ENCODE results near the gene TMCC3.
"Not testable (repeated sequence)": the region's sequence is repeated elsewhere in the genome, so short reads cannot be mapped to it uniquely, and the experiment has no call there.

The TMCC3 gene

GRCh38 chr12:94650143-94651056 is at the start of gene TMCC3:
TSS of gene TMCC3 (minus strand) at chr12:94650557. CDS start at chr12:94650430, 127 bp downstream.
- DNase-seq (ENCODE audit: low spot score in 2 of 2) = no peak
- H3K27me3 Mint-ChIP-seq = peaks cover 20% of the 10 kb centered on the region
- peaks cover 32% of the 10 kb centered on the region for H3K4me1 Mint-ChIP-seq

GRCh38 chr12:94699801-94700200 is 49.4 kb upstream of the TMCC3 start:
- H3K4me1 Mint-ChIP-seq = peaks cover 7% of the 10 kb centered on the region
- H3K27me3 Mint-ChIP-seq = no peaks in the 10 kb centered on the region
- H3K4me3 Mint-ChIP-seq = no peak overlapping the region
- H3K9me3 Mint-ChIP-seq = no peaks in the 10 kb centered on the region
- no peaks in the 10 kb centered on the region for H3K36me3 Mint-ChIP-seq (ENCODE audit: insufficient read depth)
- no peak overlapping the region for H3K27ac Mint-ChIP-seq (ENCODE audit: low read depth)
- DNase-seq (ENCODE audit: low spot score in 2 of 2) (no peak), ATAC-seq (replicated peaks; ENCODE audit: extremely low read depth, poor library complexity, severe bottlenecking) (no peak)

More at GRCh38 chr12:94650143-94651056, at the start of gene TMCC3:
- peak; percentile 86 for ATAC-seq (replicated peaks; ENCODE audit: extremely low read depth, poor library complexity, severe bottlenecking)
- Mint-ChIP-seq H3K36me3 (ENCODE audit: insufficient read depth) (peaks cover 5% of the 10 kb centered on the region), H3K4me3 (peak within 1 kb of the TSS; percentile 90), H3K9me3 (no peaks in the 10 kb centered on the region), H3K27ac (ENCODE audit: low read depth) (peak within 1 kb of the TSS; percentile 45)

- ATAC-seq (replicated peaks; ENCODE audit: extremely low read depth, poor library complexity, severe bottlenecking) = no peak
- Mint-ChIP-seq H3K36me3 (ENCODE audit: insufficient read depth) (no peaks in the 10 kb centered on the region), H3K9me3 (no peaks in the 10 kb centered on the region), H3K4me3 (no peak overlapping the region), H3K4me1 (no peaks in the 10 kb centered on the region), H3K27ac (ENCODE audit: low read depth) (no peak overlapping the region), H3K27me3 (no peaks in the 10 kb centered on the region)
- no peak for DNase-seq (ENCODE audit: low spot score in 2 of 2)
These were observed 48.2 kb upstream of the TMCC3 start for GRCh38 chr12:94698578-94698977.

- Mint-ChIP-seq H3K9me3 (no peaks in the 10 kb centered on the region), H3K27me3 (no peaks in the 10 kb centered on the region), H3K4me1 (no peaks in the 10 kb centered on the region), H3K36me3 (ENCODE audit: insufficient read depth) (no peaks in the 10 kb centered on the region), H3K27ac (ENCODE audit: low read depth) (no peak overlapping the region), H3K4me3 (no peak overlapping the region)
- ATAC-seq (replicated peaks; ENCODE audit: extremely low read depth, poor library complexity, severe bottlenecking) (no peak), DNase-seq (ENCODE audit: low spot score in 2 of 2) (no peak)
These were observed 47.3 kb upstream of the TMCC3 start for GRCh38 chr12:94697631-94698030.

- Mint-ChIP-seq H3K27me3 (no peaks in the 10 kb centered on the region), H3K27ac (ENCODE audit: low read depth) (no peak overlapping the region), H3K36me3 (ENCODE audit: insufficient read depth) (no peaks in the 10 kb centered on the region), H3K9me3 (no peaks in the 10 kb centered on the region), H3K4me1 (no peaks in the 10 kb centered on the region), H3K4me3 (no peak overlapping the region)
- no peak for ATAC-seq (replicated peaks; ENCODE audit: extremely low read depth, poor library complexity, severe bottlenecking)
- no peak for DNase-seq (ENCODE audit: low spot score in 2 of 2)
These were observed 44.4 kb upstream of the TMCC3 start for GRCh38 chr12:94694732-94695131.

- H3K4me3 Mint-ChIP-seq; ATAC-seq (replicated peaks; ENCODE audit: extremely low read depth, poor library complexity, severe bottlenecking); DNase-seq (ENCODE audit: low spot score in 2 of 2); H3K27me3 Mint-ChIP-seq; H3K36me3 Mint-ChIP-seq (ENCODE audit: insufficient read depth); H3K4me1 Mint-ChIP-seq; H3K9me3 Mint-ChIP-seq; H3K27ac Mint-ChIP-seq (ENCODE audit: low read depth): not testable (repeated sequence)
These were observed 42.5 kb upstream of the TMCC3 start for GRCh38 chr12:94692826-94693225.

GRCh38 chr12:94690198-94690771 is 39.9 kb upstream of the TMCC3 start:
- Mint-ChIP-seq H3K4me3 (no peak overlapping the region), H3K9me3 (no peaks in the 10 kb centered on the region), H3K4me1 (no peaks in the 10 kb centered on the region), H3K36me3 (ENCODE audit: insufficient read depth) (no peaks in the 10 kb centered on the region), H3K27me3 (no peaks in the 10 kb centered on the region), H3K27ac (ENCODE audit: low read depth) (no peak overlapping the region)
- DNase-seq (ENCODE audit: low spot score in 2 of 2) = no peak
- no peak for ATAC-seq (replicated peaks; ENCODE audit: extremely low read depth, poor library complexity, severe bottlenecking)

- H3K36me3 Mint-ChIP-seq (ENCODE audit: insufficient read depth) = no peaks in the 10 kb centered on the region
- H3K4me1 Mint-ChIP-seq = no peaks in the 10 kb centered on the region
- no peak overlapping the region for H3K4me3 Mint-ChIP-seq
- H3K27ac Mint-ChIP-seq (ENCODE audit: low read depth) = no peak overlapping the region
- no peak for ATAC-seq (replicated peaks; ENCODE audit: extremely low read depth, poor library complexity, severe bottlenecking)
- H3K27me3 Mint-ChIP-seq = no peaks in the 10 kb centered on the region
- no peak for DNase-seq (ENCODE audit: low spot score in 2 of 2)
- no peaks in the 10 kb centered on the region for H3K9me3 Mint-ChIP-seq
These were observed 39.3 kb upstream of the TMCC3 start for GRCh38 chr12:94689646-94690036.

GRCh38 chr12:94689002-94689645 is 38.8 kb upstream of the TMCC3 start:
- Mint-ChIP-seq H3K27ac (ENCODE audit: low read depth) (no peak overlapping the region), H3K9me3 (no peaks in the 10 kb centered on the region), H3K4me3 (no peak overlapping the region), H3K27me3 (no peaks in the 10 kb centered on the region), H3K36me3 (ENCODE audit: insufficient read depth) (no peaks in the 10 kb centered on the region), H3K4me1 (no peaks in the 10 kb centered on the region)
- ATAC-seq (replicated peaks; ENCODE audit: extremely low read depth, poor library complexity, severe bottlenecking) (no peak), DNase-seq (ENCODE audit: low spot score in 2 of 2) (no peak)

GRCh38 chr12:94687891-94688290 is 37.5 kb upstream of the TMCC3 start:
- no peaks in the 10 kb centered on the region for H3K9me3 Mint-ChIP-seq
- H3K27ac Mint-ChIP-seq (ENCODE audit: low read depth) = no peak overlapping the region
- H3K4me3 Mint-ChIP-seq = no peak overlapping the region
- peaks cover 10% of the 10 kb centered on the region for H3K4me1 Mint-ChIP-seq
- H3K27me3 Mint-ChIP-seq = no peaks in the 10 kb centered on the region
- H3K36me3 Mint-ChIP-seq (ENCODE audit: insufficient read depth) = no peaks in the 10 kb centered on the region
- ATAC-seq (replicated peaks; ENCODE audit: extremely low read depth, poor library complexity, severe bottlenecking) = no peak
- no peak for DNase-seq (ENCODE audit: low spot score in 2 of 2)

- Mint-ChIP-seq H3K36me3 (ENCODE audit: insufficient read depth) (no peaks in the 10 kb centered on the region), H3K9me3 (no peaks in the 10 kb centered on the region), H3K4me3 (no peak overlapping the region), H3K4me1 (peaks cover 16% of the 10 kb centered on the region), H3K27me3 (no peaks in the 10 kb centered on the region), H3K27ac (ENCODE audit: low read depth) (no peak overlapping the region)
- no peak for ATAC-seq (replicated peaks; ENCODE audit: extremely low read depth, poor library complexity, severe bottlenecking)
- DNase-seq (ENCODE audit: low spot score in 2 of 2) = no peak
These were observed 36.7 kb upstream of the TMCC3 start for GRCh38 chr12:94686834-94687628.

GRCh38 chr12:94684416-94685142 is 34.2 kb upstream of the TMCC3 start:
- Mint-ChIP-seq H3K27me3 (no peaks in the 10 kb centered on the region), H3K4me3 (no peak overlapping the region), H3K27ac (ENCODE audit: low read depth) (no peak overlapping the region), H3K4me1 (peaks cover 16% of the 10 kb centered on the region), H3K36me3 (ENCODE audit: insufficient read depth) (no peaks in the 10 kb centered on the region), H3K9me3 (no peaks in the 10 kb centered on the region)
- no peak for DNase-seq (ENCODE audit: low spot score in 2 of 2)
- no peak for ATAC-seq (replicated peaks; ENCODE audit: extremely low read depth, poor library complexity, severe bottlenecking)

All from central memory CD8-positive, alpha-beta T cell (primary cell).